Aortic smooth muscle cell (primary cell): ENCODE results near the gene OR1S1. TPM values are rescaled to one million over a fixed set of nuclear protein-coding genes. Genes with fewer than 3 reads are reported as not detected.

ENCODE experiments used
- total RNA-seq: library from RNA; depleted of rRNA; stranded (reverse); fragments of >200 nt; gene quantifications from 2 replicates; pipeline ENCODE4 v1.2.3, GENCODE V29; 2014

Gene OR1S1
- total RNA-seq, result not detected in 2 replicates

GRCh38 chr11:58212420-58212819, at the start of gene OR1S1:
TSS of gene OR1S1 (plus strand) at chr11:58212720.

GRCh38 chr11:58188770-58189169, 23.8 kb upstream of the OR1S1 start, which contains the start of gene OR9Q2:
TSS of gene OR9Q2 (plus strand) at chr11:58189070. CDS start at chr11:58190491, 1,421 bp downstream.

GRCh38 chr11:58204042-58204441, 8.5 kb upstream of the OR1S1 start, which contains the start of gene OR1S2:
TSS of gene OR1S2 (minus strand) at chr11:58204142. CDS start at chr11:58204142, 0 bp downstream.

Other genes with a start within 250 kb of the OR1S1 start
- gene OR9Q1, start 188.8 kb upstream of the OR1S1 start, total RNA-seq, result not detected in 2 replicates
- not detected in 2 replicates for gene OR6Q1, start 181.8 kb upstream of the OR1S1 start, total RNA-seq
- not detected in 2 replicates for gene OR9I1, start 87.2 kb upstream of the OR1S1 start, total RNA-seq
- gene OR9Q2, start 23.6 kb upstream of the OR1S1 start, total RNA-seq, result not detected in 2 replicates
- gene OR1S2, start 8.6 kb upstream of the OR1S1 start, total RNA-seq, result not detected in 2 replicates
- not detected in 2 replicates for gene OR10Q1, start 16.2 kb downstream of the OR1S1 start, total RNA-seq
- not detected in 2 replicates for gene OR10W1, start 55.5 kb downstream of the OR1S1 start, total RNA-seq
- gene OR5B17, start 146.3 kb downstream of the OR1S1 start, total RNA-seq, result not detected in 2 replicates
- not detected in 2 replicates for gene OR5B3, start 194.2 kb downstream of the OR1S1 start, total RNA-seq
- not detected in 2 replicates for gene OR5B2, start 215.4 kb downstream of the OR1S1 start, total RNA-seq
- not detected in 2 replicates for gene OR5B12, start 229.5 kb downstream of the OR1S1 start, total RNA-seq